SIG-M5 treated with dmso at 0.1 percent for 504 hours (cell line): ENCODE measurements around the gene NOXRED1.
A peak's percentile ranks its signal among the peaks of the same experiment; 100 is the strongest.

Experiments used
- DNase-seq: peaks from one replicate; lab custom pipeline; 2025; ENCODE audit not compliant: unreplicated experiment; lab: John Stamatoyannopoulos, UW

The NOXRED1 gene

DNA sequence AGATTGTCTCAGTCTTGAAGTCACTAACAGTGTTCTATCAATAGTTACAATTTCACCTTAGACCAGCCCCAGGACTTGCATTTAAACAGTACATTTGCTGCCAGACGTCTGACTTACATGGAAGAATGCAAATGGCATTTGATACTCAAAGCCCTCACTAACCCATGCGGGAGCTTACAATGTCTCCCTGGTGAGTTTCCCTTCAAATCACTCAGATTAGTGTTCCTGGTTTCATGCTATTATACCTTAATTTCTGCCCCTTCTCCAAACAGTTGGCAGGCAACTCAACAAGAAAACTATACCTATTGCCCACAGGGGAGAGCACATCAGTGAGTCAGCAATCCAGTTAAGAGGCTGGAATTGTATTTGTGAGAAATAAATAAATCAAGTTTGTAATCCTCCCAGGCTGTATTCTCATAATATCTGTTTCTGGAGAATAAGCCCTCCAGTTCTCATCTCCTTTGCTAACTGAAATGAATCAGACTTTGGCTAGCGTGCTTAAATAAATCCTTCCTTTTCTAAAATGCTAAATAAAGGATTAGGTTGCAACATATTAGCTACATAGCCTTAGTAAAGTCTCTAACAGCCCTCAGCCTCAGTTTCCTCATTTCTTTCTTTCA is 78.8 kb downstream of the NOXRED1 start:
- DNase-seq = peak; percentile 49
